HG02852 (cell line): ENCODE data around the gene FAM53A.

Experiments
- ATAC-seq: cut with Tn5 transposase; IDR thresholded peaks from one replicate; pipeline ENCODE4 v1.9.1; 2021; ENCODE audit warnings: mild to moderate bottlenecking, moderate library complexity; ENCODE audit not compliant: unreplicated experiment

The FAM53A gene

DNA sequence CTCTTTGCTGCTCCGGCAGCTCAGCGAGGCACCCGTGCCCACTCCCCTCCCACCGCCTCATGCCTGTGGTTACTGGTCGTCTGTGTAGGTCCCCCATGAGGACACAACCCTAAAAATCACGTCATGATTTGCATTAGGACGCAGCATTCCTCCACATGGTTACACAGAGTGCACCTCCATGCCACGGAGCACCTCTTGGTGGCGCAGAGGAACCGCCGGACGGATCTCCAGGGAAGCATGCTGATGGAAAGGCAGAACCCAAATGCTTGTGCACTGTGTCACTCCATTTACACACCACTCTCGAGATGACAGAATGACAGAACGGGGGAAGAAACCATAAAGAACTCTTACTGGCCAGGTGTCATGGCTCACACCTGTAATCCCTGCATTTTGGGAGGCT is 22.4 kb downstream of the FAM53A start:
- ATAC-seq, result no peak

- ATAC-seq, result no peak
Observed at GRCh38 chr4:1660948-1661677, 23.0 kb downstream of the FAM53A start.

DNA sequence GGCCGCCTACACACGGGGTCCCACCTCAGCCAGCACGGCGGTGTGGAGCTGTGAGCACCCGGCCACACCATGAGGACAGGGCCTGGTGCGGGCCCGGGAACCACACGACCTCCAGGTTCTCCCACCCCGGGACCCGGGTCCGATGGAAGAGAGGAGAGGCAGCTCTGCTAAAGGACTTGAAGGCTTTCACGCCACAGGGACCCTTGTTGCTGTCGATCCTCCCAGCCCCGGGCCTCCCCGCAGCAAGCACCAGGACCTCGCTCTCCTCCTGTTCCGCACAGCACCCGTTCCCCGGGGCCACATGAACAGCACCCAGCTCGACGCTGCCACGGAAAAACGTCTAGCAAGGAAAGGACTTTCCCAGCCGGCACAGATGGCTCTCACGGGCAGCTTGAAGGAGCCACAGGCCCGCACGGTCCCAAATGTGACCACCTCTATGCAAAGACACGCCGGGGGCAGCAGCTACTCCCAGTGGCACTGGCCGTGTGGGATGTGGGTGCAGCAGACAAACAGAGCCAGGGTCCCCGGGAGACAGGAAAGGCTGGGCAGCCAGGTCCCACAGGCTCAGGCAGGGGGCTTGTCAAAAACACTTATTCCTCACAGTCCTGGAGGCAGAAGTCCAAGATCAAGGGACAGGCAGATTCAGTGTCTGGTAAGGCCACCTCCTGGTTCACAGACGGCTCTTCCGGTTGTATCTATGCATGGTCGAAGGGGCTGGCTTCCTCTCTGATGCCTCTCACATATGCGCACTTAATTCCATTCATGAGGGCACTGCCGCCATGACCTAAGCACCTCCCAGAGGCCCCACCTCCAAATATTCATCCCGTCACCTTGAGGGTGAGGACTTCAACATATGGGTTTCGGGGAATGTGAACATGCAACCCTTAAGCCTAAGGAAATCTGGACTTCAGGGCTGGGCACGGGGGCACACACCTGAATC is 24.7 kb downstream of the FAM53A start:
- no peak for ATAC-seq

GRCh38 chr4:1658581-1658980 is 25.5 kb downstream of the FAM53A start:
- no peak for ATAC-seq

- no peak for ATAC-seq
Observed at GRCh38 chr4:1658146-1658545, 26.0 kb downstream of the FAM53A start.

- ATAC-seq, result no peak
Observed at GRCh38 chr4:1656986-1657385, 27.1 kb downstream of the FAM53A start.

DNA sequence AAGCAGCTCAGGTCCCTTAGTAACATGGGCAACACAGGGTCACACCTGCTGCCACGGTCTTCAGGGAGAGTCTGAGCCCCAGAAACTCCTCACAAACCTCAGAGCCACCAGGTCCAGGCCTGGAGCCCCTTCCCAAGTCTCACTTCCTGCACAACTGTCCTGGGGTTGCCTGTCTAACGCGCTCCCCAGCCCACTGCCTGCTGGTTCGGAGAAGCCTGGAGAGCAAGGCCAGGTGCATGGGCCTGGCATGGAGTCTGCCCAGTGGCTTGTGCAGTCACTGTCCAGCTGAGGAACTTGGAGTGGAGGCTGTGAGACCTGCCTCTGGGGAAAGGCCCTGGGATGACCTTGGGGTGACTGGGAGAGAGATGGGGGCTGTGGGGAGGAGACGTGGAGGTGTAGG is 28.0 kb downstream of the FAM53A start:
- ATAC-seq, result no peak

DNA sequence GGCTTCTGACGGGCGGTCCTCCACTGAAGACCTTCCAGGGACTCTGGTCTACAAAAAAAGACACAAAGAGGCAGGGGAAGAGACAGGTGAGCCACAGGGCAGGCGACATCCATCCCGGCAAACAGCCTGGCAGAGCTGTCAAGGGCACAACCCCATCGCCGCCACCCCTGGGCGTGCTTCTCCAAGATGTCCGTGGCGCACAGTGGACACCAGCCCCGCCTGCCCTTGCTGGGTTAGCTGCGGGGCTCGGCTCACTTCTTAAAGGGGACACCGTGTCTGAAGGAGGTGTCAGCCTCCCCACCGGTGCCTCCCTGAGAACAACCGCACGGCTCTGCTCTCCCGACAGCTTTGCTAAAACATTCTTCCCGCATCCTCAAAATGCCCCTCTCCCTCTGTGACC is 28.4 kb downstream of the FAM53A start:
- no peak for ATAC-seq

- no peak for ATAC-seq
Observed at GRCh38 chr4:1655081-1655480, 29.0 kb downstream of the FAM53A start.

- ATAC-seq, result no peak
Observed at GRCh38 chr4:1654216-1654955, 29.7 kb downstream of the FAM53A start.

DNA sequence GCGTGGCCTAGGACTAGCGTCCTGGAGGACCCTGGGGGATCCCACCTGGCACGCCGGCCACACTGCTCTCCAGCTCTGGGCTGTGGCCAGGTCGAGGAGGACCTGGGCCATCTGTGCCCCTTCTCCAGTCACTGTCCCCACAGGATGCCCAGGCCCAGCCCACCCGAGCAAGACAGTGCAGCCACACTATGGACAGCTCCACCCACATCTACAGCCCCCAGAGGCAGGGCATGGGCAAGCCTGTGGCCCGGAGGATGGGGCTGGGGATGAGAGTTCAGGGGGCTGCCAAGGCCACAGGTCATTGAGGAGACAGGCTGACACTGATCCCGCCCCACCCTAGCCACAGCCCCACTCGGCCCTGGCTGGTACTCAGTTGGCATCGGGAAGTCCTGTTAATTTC is 30.3 kb downstream of the FAM53A start:
- no peak for ATAC-seq

DNA sequence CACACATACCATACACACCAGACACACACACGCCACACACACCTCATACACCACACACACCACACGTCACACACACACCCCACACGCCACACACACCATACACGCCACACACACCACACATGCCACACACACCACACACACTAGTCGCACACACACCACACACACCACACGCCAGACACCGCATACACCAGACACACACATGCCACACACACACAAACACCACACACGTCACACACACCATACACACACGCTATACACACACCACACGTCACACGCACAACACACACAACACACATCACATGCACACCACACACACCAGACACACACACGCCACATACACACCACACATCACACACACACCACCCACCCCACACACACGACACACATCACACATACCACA is 32.0 kb downstream of the FAM53A start:
- no peak for ATAC-seq

- no peak for ATAC-seq
Observed at GRCh38 chr4:1651609-1652008, 32.5 kb downstream of the FAM53A start.

DNA sequence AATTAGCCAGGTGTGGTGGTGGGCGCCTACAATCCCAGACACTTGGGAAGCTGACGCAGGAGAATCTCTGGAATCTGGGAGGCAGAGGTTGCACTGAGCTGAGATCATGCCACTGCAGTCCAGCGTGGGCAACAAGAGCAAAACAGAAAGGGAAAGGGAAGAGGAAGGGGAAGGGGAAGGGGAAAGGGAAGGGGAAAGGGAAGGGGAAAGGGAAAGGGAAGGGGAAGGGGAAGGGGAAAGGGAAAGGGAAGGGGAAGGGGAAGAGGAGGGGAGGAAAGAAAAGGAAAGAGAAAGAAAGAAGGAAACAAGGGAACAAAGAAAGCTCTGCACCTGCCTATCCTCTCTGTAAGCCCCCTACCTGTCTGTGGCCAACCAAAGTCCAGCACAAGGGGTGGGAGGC is 35.2 kb downstream of the FAM53A start:
- no peak for ATAC-seq

- ATAC-seq, result no peak
Observed at GRCh38 chr4:1647432-1647831, 36.7 kb downstream of the FAM53A start.

- no peak for ATAC-seq
Observed at GRCh38 chr4:1646690-1647089, 37.4 kb downstream of the FAM53A start.

DNA sequence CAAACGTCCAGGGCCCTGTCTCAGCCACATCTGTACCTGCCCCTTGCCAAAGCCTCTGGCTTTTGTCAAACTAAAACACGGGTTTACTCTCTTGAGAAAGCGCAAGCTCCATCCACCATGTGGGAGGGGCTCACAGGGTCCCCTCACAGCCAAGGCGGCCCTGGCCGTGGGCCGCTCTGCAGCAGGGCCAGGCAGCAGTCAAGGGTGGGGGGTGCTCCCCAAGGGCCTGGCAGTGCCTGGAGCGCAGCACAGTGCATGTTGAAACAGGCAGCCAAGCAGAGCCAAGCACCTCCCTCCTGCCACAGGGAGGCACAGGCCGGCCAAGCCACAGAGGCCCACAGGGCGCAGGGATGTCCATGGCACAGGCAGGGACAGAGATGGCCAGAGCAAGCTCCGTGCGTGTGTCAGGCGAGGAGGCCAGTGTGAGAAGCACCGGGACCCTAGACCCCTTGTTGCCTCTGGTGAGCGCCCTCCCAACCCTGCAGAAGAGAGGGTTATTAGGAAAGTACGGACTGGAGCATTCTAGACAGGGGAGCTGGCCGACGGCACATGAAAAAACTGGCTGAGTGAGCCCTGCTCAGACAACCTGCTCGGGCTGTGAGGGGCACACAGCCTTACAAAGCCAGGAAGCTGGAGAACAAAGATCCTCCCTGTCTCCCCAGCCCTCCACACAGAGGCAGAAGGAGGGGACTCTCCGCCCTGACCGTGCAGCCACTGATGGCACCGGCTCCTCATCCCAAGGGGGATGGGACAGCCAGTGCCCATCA is 39.0 kb downstream of the FAM53A start:
- ATAC-seq, result no peak

DNA sequence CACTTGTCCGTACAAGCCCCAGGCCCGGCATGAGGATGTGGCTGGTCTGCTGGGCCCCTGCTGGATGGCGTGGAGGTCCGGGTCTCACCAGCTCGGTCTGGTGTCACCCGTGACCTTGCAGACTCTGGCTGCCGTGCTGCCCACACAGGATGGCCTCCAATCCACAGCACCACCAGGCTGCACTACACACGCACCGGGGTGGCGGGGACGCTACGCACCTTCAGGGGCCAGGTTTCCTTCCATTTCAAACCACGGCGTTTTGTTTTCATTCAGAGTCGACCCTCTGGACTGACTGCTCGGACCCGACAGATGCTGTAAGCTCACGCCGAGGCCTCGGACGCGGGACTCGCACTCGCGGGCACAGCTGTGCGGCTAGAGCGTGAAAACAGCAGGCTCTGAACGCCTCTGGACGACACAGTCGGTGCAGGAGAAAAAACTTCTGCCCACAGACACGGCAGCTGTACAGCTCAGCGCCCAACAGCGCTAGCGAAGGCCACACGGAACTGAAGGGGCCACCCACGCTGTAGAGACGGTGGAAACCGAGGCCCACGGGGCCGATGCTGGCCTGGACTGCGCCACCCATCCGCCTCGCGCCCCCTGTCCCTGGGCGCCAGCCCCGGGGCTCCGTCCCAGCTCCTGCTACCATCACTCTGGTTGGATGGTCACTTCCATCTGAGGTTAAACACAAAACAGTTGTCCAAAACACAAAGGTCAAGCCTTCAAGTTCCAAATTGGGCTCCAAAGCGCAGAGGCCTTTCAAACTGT is 40.0 kb downstream of the FAM53A start:
- ATAC-seq, result no peak

DNA sequence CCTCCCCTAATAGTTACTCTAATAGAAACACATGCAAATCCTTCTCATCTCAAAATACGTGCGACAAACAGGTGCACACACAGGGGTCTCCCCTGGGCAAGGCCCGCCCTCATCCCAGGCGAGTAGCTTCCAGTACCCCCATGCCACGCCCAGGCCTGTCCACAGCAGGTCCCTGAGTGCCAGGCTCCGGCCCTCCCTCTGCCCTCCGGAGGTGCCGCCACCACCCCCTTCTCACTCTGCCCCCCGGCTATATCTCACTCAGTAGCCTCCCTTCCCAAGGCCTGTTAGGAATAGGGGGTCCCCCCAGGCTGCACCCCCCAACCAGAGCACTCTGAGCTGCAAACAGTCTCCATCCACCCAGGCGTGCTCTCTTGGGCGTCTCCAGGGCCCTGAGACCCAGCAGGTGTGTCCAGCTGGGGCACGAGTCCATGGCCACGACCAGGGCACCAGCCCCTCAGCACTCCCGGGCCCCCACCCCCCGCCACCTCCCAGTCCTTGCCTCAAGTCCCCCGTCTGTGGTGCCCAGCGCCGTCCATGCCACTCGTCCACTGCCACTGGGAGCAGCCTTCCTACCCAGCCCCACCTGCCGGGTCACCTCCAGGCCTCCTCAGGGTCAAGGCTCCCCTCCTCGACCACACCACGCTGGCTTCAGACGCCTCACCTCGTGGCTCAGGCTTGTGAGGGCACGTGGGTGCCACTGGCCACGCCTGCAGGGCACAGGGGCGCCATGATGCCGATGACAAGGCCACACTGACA is 41.7 kb downstream of the FAM53A start:
- no peak for ATAC-seq
